Stimulated activated CD8-positive, alpha-beta memory T cell treated with anti-CD3 and anti-CD28 coated beads, Interleukin-15, amount 100 ng/mL, for 4 hours (primary cell): ENCODE measurements around the gene GABRP.

Source experiments
- DNase-seq, 2 donors: peaks; one replicate each; pipeline ENCODE4 v3.0.0-alpha.2; 2020; ENCODE audit warnings: low read depth in 2 of 2

The GABRP gene

GRCh38 chr5:170861667-170861916 lies 78.1 kb downstream of the GABRP start:
- no peak for DNase-seq

- DNase-seq: no peak
These were observed 78.6 kb downstream of the GABRP start, which contains the start of gene RANBP17 for GRCh38 chr5:170861917-170862766. Gene RANBP17, plus strand, starts transcription at chr5:170862018.

- no peak for DNase-seq
These were observed 80.1 kb downstream of the GABRP start for GRCh38 chr5:170863646-170864045.
